Measurements from ENCODE around the gene CDR2L.
"Not testable (repeated sequence)": the region's sequence is repeated elsewhere in the genome, so short reads cannot be mapped to it uniquely, and the experiment has no call there.

CDR2L gene

GRCh38 chr17:75031972-75032719 lies 44.7 kb downstream of the CDR2L start:
- peaks cover 5% of the 10 kb centered on the region for H3K36me3 Mint-ChIP-seq (ENCODE audit: low read depth)

GRCh38 chr17:75032720-75033280 lies 45.4 kb downstream of the CDR2L start:
- H3K9me3 Mint-ChIP-seq = peaks cover 5% of the 10 kb centered on the region
- H3K4me3 Mint-ChIP-seq = peak overlapping the region; percentile 96
- H3K4me1 Mint-ChIP-seq (ENCODE audit: low read depth) = peaks cover 59% of the 10 kb centered on the region
- peaks cover 5% of the 10 kb centered on the region for H3K27me3 Mint-ChIP-seq
- H3K27ac Mint-ChIP-seq = no peak overlapping the region
- peaks cover 10% of the 10 kb centered on the region for H3K36me3 Mint-ChIP-seq (ENCODE audit: low read depth)

More at GRCh38 chr17:75031972-75032719, 44.7 kb downstream of the CDR2L start:
- Mint-ChIP-seq H3K27me3 (peaks cover 5% of the 10 kb centered on the region), H3K4me3 (peak overlapping the region; percentile 96), H3K4me1 (ENCODE audit: low read depth) (peaks cover 54% of the 10 kb centered on the region), H3K27ac (peak overlapping the region; percentile 1), H3K9me3 (peaks cover 5% of the 10 kb centered on the region)

GRCh38 chr17:75033346-75034235 lies 46.2 kb downstream of the CDR2L start:
- Mint-ChIP-seq H3K4me1 (ENCODE audit: low read depth) (peaks cover 59% of the 10 kb centered on the region), H3K27me3 (peaks cover 5% of the 10 kb centered on the region), H3K9me3 (peaks cover 5% of the 10 kb centered on the region), H3K4me3 (peak overlapping the region; percentile 96), H3K27ac (peak overlapping the region; percentile 97), H3K36me3 (ENCODE audit: low read depth) (peaks cover 10% of the 10 kb centered on the region)

- H3K27ac Mint-ChIP-seq = peak overlapping the region; percentile 97
- peaks cover 14% of the 10 kb centered on the region for H3K36me3 Mint-ChIP-seq (ENCODE audit: low read depth)
These were observed 46.9 kb downstream of the CDR2L start for GRCh38 chr17:75034236-75034908.

DNA sequence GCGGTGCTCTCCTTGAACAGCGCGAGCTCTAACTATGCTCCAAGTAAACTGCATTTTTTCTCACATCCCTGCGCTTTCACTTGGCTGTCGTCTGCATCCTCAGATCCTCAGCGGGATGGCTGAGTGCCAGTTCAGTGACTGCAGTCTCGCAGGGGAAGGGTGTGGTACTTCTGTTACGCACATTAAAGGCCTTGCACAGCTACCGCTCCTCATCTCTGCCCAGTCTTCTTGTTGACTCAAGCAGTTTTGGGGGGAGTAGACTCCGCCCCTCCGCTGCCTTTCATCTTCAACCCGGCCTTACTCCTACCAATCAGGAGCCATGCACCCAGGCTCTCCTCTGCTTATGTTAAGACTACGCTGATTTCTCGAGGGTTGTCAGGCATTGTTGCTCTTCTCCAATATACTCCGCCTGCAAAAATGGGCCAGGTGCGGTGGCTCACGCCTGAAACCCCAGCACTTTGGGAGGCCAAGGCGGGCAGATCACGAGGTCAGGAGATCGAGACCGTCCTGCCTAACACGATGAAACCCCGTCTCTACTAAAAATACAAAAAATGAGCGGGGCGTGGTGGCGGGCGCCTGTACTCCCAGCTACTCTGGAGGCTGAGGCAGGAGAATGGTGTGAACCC lies 49.3 kb downstream of the CDR2L start:
- no peaks in the 10 kb centered on the region for H3K9me3 Mint-ChIP-seq
- H3K27ac Mint-ChIP-seq = peak overlapping the region; percentile 60
- peak overlapping the region; percentile 63 for H3K4me3 Mint-ChIP-seq
- peaks cover 57% of the 10 kb centered on the region for H3K4me1 Mint-ChIP-seq (ENCODE audit: low read depth)
- peaks cover 5% of the 10 kb centered on the region for H3K27me3 Mint-ChIP-seq
- peaks cover 34% of the 10 kb centered on the region for H3K36me3 Mint-ChIP-seq (ENCODE audit: low read depth)

More at GRCh38 chr17:75034236-75034908, 46.9 kb downstream of the CDR2L start:
- peaks cover 63% of the 10 kb centered on the region for H3K4me1 Mint-ChIP-seq (ENCODE audit: low read depth)
- H3K9me3 Mint-ChIP-seq = peaks cover 5% of the 10 kb centered on the region
- peaks cover 5% of the 10 kb centered on the region for H3K27me3 Mint-ChIP-seq
- peak overlapping the region; percentile 96 for H3K4me3 Mint-ChIP-seq

GRCh38 chr17:75039238-75039637 lies 51.8 kb downstream of the CDR2L start:
- Mint-ChIP-seq H3K27ac (no peak overlapping the region), H3K36me3 (ENCODE audit: low read depth) (peaks cover 41% of the 10 kb centered on the region), H3K9me3 (no peaks in the 10 kb centered on the region), H3K4me1 (ENCODE audit: low read depth) (peaks cover 38% of the 10 kb centered on the region), H3K4me3 (no peak overlapping the region), H3K27me3 (peaks cover 5% of the 10 kb centered on the region)

DNA sequence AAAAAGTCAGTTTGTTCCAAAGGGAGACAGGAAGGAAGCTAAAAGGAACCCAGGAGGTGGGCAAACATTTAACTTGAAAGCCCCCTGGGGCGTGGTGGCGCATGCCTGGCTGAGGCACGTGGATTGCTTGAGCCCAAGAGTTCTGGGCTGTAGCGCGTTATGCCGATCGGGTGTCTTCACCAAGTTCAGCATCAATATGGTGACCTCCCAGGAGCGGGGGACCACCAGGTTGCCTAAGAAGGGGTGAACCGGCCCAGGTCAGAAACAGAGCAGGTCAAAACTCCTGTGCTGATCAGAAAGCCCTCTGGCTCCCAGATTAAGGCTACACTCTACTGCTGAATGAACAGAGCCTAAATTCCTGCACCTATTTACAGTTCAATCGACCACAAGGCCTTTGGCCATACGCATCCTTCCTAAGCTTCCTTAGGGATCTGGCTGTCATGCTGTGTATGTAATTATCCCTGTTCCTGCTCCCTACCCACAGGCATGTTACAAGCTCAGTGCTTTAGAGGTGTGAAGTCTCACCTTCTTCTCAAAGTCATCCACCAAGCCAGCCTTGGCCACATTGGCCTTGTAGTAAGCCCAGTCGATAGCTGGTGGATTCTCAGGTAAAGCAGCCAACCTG lies 54.3 kb downstream of the CDR2L start:
- Mint-ChIP-seq H3K4me1 (ENCODE audit: low read depth) (peaks cover 34% of the 10 kb centered on the region), H3K36me3 (ENCODE audit: low read depth) (peaks cover 36% of the 10 kb centered on the region), H3K4me3 (no peak overlapping the region), H3K27me3 (no peaks in the 10 kb centered on the region), H3K9me3 (no peaks in the 10 kb centered on the region), H3K27ac (no peak overlapping the region)

DNA sequence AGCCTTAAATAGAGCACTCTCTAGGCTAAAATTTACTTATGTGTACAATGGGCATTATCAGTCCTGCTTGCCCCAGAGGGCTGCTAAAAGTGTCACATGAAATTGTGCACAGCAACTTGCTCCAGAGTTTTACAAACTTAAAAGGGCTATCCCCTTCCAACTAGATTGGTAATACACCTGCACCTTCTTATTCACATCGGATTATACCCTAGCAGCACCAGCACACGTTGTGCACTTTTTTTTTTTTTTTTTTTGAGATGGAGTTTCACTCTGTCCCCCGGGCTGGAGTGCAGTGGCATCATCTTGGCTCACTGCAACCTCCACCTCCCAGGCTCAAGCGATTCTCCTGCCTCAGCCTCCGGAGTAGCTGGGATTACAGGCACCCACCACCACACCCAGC lies 56.4 kb downstream of the CDR2L start:
- H3K9me3 Mint-ChIP-seq, H3K27me3 Mint-ChIP-seq, H3K4me3 Mint-ChIP-seq, H3K27ac Mint-ChIP-seq: not testable (repeated sequence)
- Mint-ChIP-seq H3K36me3 (ENCODE audit: low read depth) (peaks cover 30% of the 10 kb centered on the region), H3K4me1 (ENCODE audit: low read depth) (peaks cover 38% of the 10 kb centered on the region)

GRCh38 chr17:75044716-75045115 lies 57.3 kb downstream of the CDR2L start:
- no peak overlapping the region for H3K27ac Mint-ChIP-seq
- peaks cover 24% of the 10 kb centered on the region for H3K36me3 Mint-ChIP-seq (ENCODE audit: low read depth)
- H3K4me3 Mint-ChIP-seq = peak overlapping the region; percentile 20
- H3K9me3 Mint-ChIP-seq = no peaks in the 10 kb centered on the region
- no peaks in the 10 kb centered on the region for H3K27me3 Mint-ChIP-seq
- peaks cover 41% of the 10 kb centered on the region for H3K4me1 Mint-ChIP-seq (ENCODE audit: low read depth)

GRCh38 chr17:75045946-75046406 lies 58.5 kb downstream of the CDR2L start:
- Mint-ChIP-seq H3K4me3 (peak overlapping the region; percentile 98), H3K4me1 (ENCODE audit: low read depth) (peaks cover 41% of the 10 kb centered on the region), H3K27ac (peak overlapping the region; percentile 90), H3K36me3 (ENCODE audit: low read depth) (peaks cover 13% of the 10 kb centered on the region)
- not testable (repeated sequence) for H3K9me3 Mint-ChIP-seq, H3K27me3 Mint-ChIP-seq

DNA sequence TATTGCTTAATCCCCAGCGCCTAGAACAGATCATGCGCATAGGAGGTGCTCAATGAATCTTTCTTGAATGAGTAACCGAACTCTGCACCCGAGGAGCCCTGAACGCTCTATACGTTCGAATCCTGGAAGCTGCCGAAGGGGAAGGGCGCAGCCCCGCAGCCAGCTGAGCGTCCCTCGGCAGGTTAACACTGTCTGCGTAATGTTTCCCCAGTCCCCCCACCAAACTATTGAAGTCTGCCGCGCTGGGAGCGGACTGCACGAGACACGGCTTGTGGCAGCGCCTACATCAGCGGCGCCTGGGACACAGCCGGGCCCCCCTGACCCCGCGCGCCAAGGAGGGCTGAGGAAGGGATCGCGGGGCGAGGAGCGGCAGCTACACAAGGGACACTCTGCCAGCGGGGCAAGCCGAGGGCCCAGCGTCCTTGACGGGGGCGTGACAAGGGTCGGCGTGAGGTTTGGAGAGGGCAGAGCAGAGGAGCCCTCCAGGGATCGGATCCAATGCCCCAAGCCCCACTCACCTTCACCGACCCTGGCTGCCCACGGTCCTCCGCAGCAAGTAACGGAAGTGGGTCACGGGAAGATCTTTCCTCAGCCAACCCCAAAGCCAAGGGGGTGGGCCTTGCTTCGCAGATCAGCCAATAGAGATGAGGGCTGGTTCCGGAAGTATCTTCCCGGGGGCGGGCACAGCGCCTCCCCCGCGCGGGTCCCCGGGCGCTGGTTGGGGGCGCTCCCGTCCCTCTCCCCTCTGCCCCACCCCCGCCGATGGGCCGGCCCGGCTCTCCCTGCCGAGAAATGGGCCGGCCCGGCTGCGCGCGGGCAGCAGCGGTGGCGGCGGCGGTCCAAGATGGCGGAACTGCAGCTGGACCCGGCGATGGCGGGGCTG lies 59.2 kb downstream of the CDR2L start, which contains the start of the genes ATP5PD and KCTD2:
ATP5PD (minus strand) TSS at position 563 of the 883 bp plus-strand sequence. CDS start 4,319 bp downstream, outside the sequence.
KCTD2 (plus strand) TSS at position 819 of the 883 bp plus-strand sequence; CDS start at position 845, 26 bp downstream.
- H3K27ac Mint-ChIP-seq = peak within 1 kb of the TSS; percentile 90
- H3K9me3 Mint-ChIP-seq = no peaks in the 10 kb centered on the region
- peaks cover 41% of the 10 kb centered on the region for H3K4me1 Mint-ChIP-seq (ENCODE audit: low read depth)
- peak within 1 kb of the TSS; percentile 98 for H3K4me3 Mint-ChIP-seq
- H3K36me3 Mint-ChIP-seq (ENCODE audit: low read depth) = peaks cover 9% of the 10 kb centered on the region
- H3K27me3 Mint-ChIP-seq = no peaks in the 10 kb centered on the region

GRCh38 chr17:75047398-75048098 lies 60.1 kb downstream of the CDR2L start:
- Mint-ChIP-seq H3K4me3 (peak overlapping the region; percentile 86), H3K4me1 (ENCODE audit: low read depth) (peaks cover 41% of the 10 kb centered on the region), H3K27me3 (no peaks in the 10 kb centered on the region), H3K27ac (peak overlapping the region; percentile 86), H3K9me3 (no peaks in the 10 kb centered on the region), H3K36me3 (ENCODE audit: low read depth) (peaks cover 9% of the 10 kb centered on the region)
